DMS53 (cell line): ENCODE data around the gene PPP1R9B.

Experiments
- DNase-seq: peaks from one replicate; lab custom pipeline; 2025; lab: John Stamatoyannopoulos, UW

PPP1R9B gene

DNA sequence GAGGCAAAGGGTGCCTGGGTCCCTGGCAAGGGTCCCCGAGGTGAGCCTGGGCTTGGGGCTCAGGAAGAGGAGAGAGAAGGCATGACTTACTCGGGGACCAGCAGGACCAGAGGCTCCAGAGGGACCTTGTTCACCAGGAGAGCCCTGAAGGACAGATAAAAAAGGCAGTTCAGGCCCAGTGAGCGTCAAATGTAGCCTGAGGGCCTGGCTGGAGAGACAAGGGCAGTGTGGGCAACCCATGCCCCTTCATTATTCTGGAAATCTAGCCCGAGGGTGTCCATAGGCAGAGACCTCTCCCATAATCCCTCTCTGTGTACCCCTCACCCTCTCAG, 36.9 kb upstream of the PPP1R9B start:
- no peak for DNase-seq

DNA sequence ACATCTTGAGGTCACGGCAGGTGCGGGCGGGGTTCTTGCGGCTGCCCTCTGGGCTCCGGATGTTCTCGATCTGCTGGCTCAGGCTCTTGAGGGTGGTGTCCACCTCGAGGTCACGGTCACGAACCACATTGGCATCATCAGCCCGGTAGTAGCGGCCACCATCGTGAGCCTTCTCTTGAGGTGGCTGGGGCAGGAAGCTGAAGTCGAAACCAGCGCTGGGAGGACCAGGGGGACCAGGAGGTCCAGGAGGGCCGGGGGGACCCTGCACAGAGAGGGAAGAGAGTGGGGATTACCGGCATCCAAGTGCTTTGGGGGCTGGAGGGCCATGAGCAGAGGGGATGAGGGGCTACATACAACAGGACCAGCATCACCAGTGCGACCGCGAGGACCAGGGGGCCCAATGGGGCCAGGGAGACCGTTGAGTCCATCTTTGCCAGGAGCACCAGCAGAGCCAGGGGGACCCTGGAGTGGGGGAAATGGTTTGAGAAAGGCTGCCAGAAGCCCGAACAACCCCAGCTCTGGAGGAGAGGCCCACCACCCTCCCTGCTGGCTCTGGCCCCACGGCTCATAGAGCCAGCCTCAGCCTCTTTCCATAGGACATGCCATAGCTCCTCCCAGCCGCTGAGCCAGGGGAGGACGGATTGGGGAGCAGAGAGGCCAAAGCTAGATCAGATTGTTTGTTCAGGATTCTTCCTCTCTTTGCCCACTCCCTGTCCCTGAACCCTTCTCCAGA, 36.4 kb upstream of the PPP1R9B start:
- no peak for DNase-seq

DNA sequence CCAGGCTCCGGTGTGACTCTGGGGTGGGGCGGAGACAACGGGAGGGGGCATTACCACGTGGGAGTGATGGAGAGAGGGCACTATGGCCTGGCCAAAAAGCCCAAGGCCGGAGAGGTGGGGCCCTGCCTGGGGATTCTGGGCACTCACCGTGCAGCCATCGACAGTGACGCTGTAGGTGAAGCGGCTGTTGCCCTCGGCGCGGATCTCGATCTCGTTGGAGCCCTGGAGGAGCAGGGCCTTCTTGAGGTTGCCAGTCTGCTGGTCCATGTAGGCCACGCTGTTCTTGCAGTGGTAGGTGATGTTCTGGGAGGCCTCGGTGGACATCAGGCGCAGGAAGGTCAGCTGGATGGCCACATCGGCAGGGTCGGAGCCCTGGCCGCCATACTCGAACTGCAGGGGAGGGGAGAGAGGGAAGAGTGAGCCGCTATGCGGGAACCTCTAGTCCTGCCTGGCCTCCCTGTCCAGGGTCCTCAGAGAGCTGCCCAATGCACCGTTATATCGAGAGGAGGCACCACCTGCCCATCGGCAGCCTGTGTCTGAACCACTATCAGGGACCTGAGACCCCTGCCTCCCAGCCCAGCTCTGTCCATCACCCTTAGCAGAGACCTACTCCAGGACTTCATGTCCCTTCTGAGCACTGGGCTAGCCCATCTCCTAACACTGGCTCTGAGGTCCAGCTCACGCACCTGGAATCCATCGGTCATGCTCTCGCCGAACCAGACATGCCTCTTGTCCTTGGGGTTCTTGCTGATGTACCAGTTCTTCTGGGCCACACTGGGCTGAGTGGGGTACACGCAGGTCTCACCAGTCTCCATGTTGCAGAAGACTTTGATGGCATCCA, 35.4 kb upstream of the PPP1R9B start:
- DNase-seq, result no peak

DNA sequence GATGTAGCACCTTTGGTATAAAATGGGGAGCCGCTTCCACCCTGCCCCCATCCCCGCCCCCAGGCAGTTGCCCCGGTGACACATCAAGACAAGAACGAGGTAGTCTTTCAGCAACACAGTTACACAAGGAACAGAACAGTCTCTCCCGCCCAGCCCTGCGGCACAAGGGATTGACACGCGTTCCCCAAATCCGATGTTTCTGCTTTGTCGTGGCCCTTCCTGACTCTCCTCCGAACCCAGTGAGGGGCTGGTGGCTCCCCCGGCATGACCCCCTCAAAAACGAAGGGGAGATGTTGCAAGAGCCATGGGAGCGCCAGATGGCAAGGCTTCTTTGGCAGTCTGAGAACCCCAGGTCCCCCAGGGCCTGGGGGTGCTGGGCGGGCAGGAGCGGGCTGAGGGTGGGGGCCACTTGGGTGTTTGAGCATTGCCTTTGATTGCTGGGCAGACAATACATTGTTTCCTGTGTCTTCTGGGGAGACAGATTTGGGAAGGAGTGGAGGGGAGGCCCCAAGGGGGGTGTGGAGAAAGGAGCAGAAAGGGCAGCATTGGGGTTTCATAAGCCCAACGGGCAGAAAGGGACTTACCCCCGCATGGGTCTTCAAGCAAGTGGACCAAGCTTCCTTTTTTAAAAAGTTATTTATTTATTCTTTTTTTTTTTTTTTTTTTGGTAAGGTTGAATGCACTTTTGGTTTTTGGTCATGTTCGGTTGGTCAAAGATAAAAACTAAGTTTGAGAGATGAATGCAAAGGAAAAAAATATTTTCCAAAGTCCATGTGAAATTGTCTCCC, 34.3 kb upstream of the PPP1R9B start:
- DNase-seq, result no peak

DNA sequence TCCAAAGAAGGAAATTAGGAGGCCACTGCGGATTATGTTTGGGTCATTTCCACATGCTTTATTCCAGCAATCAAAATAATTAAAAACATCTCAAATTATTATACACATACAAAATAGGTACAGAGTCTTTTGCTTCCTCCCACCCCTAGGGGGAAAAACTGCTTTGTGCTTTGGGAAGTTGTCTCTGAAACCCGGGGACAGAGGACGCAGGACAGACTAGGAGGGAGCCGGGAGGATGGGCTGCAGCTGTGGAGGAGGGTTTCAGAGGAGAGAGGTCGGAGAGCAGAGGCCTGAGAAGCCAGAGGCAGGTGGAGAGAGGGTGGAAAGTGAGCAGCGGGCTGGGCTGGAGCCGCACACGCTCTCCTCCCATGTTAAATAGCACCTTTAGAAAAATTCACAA, 33.6 kb upstream of the PPP1R9B start:
- no peak for DNase-seq

DNA sequence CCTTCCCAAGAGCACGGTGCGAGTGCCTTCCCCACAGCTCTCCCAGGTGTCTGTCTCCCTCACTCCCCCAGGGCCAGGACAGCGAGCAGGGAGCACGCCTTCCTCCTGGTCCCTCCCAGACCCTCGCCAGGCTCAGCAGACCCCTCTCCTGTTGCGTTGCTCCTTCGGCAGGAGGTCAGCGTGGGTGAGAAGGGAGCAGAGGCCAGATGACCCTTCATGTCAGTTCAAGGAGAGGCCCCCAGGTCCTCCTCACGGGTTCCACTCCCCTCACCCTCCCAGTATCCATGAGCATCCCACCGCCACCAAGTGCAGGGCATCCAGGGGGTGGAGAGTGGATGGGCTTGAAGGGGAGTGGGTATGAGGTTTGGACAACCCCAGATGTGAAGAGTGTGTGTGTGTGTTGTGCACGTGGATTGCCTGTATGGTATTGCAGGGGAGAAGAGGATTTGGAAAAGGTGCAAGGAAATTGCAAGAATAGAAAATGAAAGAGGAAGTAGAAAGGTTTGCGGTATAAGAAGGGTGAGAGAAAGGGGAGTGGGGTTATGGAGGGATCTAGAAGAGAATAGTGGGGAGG, 33.0 kb upstream of the PPP1R9B start:
- DNase-seq, result no peak

DNA sequence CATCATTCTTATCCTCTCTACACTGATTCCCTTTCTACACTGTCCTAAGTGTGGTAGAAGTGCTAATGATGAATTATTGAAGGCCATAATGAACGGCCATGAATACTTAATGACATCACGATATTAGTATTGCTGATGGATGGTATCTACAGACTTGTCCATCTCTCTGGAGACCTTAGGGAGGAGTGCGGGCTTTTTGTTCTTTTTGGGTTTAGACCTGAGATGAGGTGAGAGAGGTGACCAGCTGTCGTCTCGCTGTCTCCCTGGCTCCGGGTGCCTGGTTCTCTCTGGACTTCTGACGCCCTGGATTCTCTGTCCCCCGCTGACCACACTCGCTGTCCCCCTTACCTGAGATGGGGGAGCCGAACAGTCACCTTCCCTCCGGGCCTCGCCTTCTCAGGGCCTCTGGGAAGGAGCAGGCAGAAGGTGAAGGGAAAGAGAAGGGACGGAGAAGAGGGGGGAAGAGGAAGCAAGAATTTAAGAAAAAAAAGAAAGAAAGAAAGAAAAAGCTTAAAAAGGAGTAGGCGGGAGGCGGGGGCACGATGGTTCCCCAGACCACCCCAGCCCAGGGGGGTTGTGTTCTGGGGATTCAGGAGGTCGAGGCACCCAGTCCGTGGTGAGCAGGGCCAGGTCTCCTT, 32.4 kb upstream of the PPP1R9B start:
- DNase-seq, result no peak

DNA sequence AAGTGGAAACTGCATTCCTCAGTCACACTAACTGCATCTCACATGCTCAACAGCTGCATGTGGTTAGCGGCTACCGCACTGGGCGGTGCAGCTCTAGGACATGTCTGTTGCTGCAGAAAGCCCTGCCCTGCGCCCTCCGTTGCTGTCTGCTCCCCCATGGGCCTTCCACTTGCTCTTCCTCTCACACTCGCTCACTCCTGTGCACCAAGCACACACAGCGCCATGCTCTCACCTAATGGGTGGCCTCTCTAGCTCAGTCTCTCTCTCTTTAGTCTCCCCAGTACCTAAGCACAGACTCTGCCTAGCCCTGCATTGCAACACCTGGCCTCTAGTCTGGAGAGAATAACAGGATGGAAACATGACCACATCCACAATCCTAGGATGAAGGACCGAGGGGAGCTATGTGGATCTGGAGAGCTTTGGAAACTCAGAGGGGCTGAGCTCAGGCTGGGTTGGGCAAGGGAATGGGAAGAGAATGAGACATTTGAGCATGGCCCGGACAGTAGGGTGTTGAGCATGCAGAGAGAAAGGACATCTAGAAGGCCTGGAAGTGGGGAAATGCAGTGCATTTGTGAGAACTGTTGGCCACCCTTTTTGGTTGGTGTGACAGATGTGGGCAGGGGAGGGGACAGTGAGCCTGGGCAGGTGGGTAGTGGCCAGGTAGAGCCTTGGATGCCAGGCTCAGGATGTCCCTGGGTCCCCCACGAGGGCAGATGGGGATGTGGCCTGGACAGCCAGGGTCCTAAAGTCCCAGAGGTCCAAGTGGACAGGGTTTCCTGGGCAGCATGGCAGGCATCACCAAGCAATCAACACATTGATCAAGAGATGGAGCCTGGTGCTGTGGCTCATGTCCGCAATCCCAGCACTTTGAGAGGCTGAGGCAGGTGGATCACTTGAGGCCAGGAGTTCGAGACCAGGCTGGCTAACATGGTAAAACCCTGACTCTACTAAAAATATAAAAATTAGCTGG, 31.4 kb upstream of the PPP1R9B start:
- DNase-seq, result no peak

DNA sequence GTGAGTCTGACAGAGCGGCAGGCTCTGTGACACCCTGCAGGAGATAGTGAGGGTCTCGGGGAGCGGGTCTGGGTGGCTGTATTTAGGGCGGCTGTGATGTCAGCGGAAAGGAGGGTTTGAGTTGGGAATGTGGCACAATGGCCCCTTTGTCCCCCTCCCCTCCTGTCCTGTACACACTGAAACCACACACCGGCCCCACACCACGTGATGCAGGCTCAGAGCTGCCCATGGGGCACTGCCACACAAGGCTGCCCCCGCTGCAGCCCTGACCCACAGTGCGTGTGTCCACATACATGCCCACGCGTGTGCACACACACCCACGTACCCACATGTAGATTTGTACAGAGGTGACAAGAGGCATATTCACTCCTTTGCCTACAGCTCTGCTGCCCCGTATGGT, 30.7 kb upstream of the PPP1R9B start:
- no peak for DNase-seq

DNA sequence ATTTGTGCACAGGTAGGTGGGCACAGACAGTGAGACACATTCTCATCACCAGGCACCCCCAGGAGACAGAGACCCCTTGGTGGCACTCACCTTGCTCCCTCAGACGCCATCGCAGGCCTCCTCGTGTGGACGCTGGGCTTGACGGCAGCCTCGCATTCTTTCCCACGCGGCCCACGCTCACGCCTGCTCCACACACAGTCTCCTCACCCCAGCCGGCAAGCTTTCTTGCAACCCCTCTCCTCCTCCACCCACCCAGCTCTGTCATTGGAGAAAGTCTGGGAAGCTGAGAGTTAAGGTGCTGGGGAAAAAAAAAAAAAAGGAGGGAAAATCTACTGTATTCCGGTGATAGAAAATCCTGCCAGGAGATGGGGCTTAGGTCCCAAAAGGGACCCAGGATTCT, 30.1 kb upstream of the PPP1R9B start:
- DNase-seq, result no peak

DNA sequence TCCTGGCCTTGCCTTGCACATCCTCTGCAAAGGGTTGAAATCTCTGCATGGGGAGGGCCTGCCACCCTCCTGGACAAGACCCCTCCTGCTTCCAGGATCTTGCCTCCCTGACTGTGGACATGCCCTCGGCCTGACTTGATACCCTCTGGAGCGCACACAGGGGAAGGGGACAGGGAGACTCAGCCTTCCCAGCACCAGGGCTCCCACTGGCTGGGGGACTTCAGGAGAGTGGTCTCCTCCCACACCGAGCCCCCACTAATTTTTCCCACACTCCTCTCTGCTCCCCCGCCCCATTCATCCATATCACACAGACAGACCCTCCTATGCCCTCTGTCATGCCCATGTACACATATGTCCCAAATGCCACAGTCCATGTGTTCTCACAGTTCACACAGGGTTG, 29.6 kb upstream of the PPP1R9B start:
- DNase-seq, result no peak

DNA sequence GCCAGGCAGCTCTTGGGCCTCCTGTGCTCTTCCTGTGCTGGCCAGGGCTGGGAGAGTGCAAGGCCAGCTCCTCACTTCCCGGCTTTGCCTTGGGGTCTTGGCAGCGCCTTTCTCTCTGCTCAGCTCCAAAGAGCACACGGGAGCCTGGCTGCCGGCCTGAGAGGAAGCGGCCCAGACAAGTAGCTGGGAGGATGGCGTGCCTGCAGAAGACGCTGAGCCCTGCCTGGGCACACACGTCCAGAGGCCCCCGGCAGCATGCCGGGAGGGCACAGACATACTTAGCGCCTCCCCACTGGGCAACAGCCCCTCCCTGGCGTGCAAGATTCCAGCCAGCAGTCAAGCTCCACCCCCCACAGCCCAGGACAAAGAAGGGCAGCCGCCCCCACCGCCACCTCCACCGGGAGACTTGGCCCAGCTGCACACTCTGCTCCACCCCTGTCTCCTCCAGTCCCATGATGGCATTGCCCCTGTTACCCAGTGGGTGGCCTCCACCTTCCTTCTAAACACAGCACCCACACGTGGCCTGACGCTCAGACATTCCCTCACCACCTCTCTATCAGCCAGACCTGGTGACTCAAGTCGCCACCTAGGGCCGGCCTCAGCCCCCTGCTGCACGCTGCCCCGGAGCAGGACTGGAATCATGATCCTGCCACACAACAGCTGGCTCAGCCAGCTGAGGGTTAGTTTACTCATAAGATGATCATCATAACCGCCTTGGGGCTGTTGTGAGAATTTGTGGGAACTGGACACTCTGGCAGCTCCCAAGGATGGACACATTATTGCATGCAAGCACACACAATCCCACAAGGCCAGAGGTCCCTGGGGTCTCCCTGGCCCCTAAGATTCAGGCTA, 27.7 kb upstream of the PPP1R9B start:
- DNase-seq, result peak; percentile 95

DNA sequence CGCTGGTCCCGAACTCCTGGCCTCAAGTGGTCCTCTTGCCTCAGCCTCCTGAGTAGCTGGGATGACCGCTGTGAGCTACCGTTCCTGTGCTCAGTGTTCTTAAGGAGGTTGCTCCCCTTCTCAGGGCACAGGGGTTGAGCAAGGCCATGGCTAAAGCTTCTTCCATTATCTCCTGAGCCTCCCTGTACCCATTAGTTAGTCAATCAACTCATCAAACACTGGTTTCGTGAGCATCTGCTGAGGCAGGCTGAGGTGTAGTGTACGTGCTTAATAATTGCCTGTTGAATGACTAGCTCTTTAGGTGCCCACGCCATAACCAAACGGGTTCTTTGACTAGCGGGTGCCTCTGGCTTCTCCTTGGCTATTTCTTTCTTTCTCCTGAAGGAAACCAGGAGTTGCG, 27.0 kb upstream of the PPP1R9B start:
- DNase-seq, result peak; percentile 47

DNA sequence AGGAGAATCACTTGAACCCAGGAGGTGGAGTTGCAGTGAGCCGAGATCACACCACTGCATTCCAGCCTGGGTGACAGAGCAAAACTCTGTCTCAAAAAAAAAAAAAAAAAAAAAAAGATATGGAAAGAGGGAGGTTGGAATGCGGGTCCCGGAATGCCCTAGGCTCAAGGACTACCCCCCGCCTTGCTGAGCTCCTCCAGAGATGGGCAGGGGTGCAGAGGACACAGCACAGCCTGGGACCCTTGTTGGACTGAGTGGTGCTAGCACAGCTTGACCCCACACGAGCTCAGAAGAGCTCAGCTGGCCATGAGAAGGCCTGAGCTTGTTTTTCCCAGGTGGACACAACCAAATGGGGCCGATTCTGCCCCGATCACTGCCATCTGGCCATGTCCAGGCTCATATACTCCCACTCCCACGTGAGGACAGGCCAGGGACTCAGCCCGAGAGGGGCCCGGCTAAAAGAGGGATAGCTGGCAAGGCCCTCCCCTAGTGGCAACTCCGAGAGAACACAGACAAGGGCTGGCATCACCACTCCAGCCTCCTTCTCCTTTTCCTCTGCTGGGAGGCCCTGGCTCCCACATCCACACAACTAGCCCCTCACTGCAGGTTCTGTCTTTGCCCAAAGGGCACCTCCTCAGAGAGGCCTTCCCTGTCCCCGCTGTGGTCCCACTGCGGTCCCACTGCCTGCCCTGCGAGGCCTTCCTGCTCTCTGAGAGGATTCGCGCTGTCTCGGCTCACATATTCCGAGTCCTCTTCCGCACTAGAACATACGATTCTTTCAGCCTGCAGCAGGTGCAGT, 26.3 kb upstream of the PPP1R9B start:
- no peak for DNase-seq

DNA sequence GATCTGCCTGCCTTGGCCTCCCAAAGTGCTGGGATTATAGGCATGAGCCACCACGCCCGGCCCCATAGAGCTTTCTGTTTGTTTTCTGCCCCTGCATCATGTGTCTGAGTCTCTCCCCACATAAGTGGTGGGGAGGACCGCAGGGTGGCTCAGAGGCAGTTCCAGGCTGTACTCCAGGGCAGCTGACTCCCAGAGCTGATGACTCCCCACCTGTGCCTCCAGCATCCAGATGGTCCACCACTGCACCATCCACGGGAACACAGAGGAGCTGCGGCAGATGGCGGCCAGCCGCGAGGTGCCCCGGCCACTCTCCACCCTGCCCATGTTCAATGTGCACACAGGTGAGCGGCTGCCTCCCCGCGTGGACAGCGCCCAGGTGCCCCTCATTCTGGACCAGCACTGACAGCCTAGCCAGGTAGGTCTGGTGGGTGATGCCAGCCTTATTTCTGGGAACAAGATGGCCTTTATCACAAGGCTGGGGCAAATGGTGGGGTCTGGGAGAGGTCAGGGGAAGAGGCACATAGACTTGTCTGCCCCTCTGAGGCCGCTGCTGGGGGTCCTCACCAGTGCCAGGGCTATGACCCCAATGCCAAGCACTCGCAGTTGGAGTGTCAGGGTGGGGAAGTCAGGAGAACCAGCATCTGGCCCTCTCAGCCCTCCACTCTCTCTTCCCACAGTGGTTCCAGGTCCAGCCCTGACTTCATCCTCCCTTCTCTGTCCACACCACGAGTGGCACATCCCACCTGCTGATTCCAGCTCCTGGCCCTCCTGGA, 24.7 kb upstream of the PPP1R9B start:
- no peak for DNase-seq

DNA sequence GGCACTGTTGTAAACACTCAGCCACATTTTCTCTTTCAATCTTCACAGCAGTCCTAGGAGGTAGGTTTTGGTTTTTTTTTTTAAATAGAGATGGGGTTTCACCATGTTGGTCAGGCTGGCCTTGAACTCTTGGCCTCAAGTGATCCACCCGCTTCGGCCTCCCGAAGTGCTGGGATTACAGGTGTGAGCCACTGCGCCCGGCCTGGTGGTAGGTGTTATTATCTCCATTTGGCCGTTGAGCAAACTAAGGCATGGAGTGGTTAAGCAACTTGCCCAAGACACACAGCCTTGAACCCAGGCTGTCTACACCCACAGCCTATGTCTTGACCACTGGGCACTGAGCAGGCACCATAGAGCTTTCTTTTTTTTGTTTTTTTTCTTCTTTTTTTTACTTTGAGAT, 24.0 kb upstream of the PPP1R9B start:
- DNase-seq, result no peak

DNA sequence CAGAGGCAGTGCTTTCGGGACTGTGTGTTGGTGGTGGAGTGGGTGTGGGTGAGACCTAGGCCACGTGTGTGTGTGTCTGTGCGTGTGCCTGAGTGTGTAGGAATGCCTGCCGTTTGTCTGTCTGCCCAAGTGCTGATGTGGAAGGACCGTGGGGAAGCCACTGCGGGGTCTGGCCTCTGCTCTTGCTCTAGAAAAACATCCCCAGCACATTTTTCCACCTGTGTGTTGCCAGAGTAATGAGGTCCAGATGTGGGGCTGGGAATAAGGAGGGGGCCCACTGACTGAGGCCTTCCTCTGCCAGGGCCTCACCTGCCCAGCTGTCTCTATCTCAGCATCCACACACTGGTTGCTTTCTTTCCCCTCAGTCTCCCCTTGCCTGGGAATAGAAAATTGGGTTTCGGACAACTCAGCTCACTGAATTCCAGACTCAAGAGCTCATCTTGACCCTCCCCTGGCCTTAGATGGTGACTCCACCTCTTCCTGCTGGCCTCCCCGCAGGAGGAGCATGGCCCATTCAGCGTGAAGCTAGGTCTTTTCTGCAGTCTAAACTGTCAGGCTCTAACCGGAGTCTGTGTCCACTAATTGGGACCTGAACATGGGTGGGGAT, 23.0 kb upstream of the PPP1R9B start:
- DNase-seq, result no peak

DNA sequence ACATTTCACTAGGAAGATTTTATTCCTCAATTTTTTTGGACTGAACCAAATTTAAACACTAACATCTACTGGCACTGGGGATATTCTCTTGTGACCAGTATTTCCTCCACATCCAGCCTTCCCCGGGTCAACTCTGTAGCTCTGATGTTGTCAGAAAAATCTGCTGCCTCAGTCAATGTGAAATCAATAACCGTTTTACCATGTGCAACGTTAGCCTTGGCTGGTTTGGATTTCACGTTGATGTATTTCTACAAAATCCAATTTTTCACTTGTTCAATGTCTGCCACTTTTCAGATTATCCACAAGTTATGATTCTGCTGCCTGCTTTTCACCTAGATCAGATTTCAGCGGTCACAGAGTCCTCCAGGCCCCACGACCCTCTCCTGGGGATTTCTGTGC, 22.5 kb upstream of the PPP1R9B start:
- no peak for DNase-seq
